HepG2 (cell line): ENCODE measurements around the gene NSUN6. TPM values are rescaled to one million over a fixed set of nuclear protein-coding genes. Genes with fewer than 3 reads are reported as not detected.

ENCODE experiments used
- ATAC-seq: fragments of 200-7000 bp; cut with Tn5 transposase; 3 replicates; pipeline ENCODE4 v1.9.1; 2020; ENCODE audit warnings: mild to moderate bottlenecking, moderate library complexity
- BruUV-seq: library from RNA; stranded (reverse); fragments of 400-500 nt; replicated peaks from 2 replicates; lab custom pipeline; 2021; lab: Mats Ljungman, UMichigan
- CTCF ChIA-PET: fragments of 300-600 bp; formaldehyde crosslinking; extraction: SDS; loops from one replicate; lab custom pipeline; 2021; ENCODE audit warnings: low total read pairs, inconsistent platforms, low intra/inter-chr PET ratio; lab: Yijun Ruan, JAX
- POLR2A ChIA-PET: fragments of 350-600 bp; sonication (Branson Sonifier 250); formaldehyde crosslinking; loops from one replicate; lab custom pipeline; 2020; ENCODE audit warnings: antibody characterized with exemption, inconsistent platforms; lab: Yijun Ruan, JAX
- DNase-seq: peaks from one replicate; pipeline ENCODE4 v3.0.0-alpha.2; 2015; ENCODE audit warnings: low spot score
- FAIRE-seq: peaks from 3 replicates; lab custom pipeline; 2011; peaks lifted over from hg19 to GRCh38; lab: Jason Lieb, UNC
- H2AFZ ChIP-seq: one replicate; pipeline ENCODE4 v1.6.1; 2011; ENCODE audit warnings: low read length, inconsistent platforms
- H3K27ac ChIP-seq: fragments of 300-600 bp; 3 replicates; pipeline ENCODE4 v1.8.0; 2011; ENCODE audit warnings: mixed run types, mild to moderate bottlenecking, mixed read lengths, low read length, inconsistent platforms; ENCODE audit not compliant: insufficient read depth; ENCODE audit errors: extremely low read length
- H3K27me3 ChIP-seq, 2 experiments: fragments of 200-600 bp in 1 of 2; 2 replicates in 1 of 2; 3 replicates in 1 of 2; pipeline versions ENCODE4 v1.6.0 to v1.8.0; 2011; ENCODE audit warnings: low read length in 2 of 2, mild to moderate bottlenecking in 2 of 2, moderate library complexity in 2 of 2, inconsistent platforms in 1 of 2; ENCODE audit not compliant: insufficient read depth in 2 of 2, control insufficient read depth in 1 of 2
- H3K36me3 ChIP-seq, 2 experiments: fragments of 200-600 bp in 1 of 2; replicated peaks in 1 of 2; 2 replicates in 1 of 2; 3 replicates in 1 of 2; pipeline versions ENCODE4 v1.5.1 to v1.8.0; 2011; ENCODE audit warnings: low read length in 2 of 2, inconsistent platforms in 1 of 2; ENCODE audit not compliant: insufficient read depth in 2 of 2, control insufficient read depth in 1 of 2
- H3K4me1 ChIP-seq: 2 replicates; pipeline ENCODE4 v1.5.1; 2012; ENCODE audit warnings: low read length, inconsistent platforms; ENCODE audit not compliant: insufficient read depth
- H3K4me2 ChIP-seq: 2 replicates; pipeline ENCODE4 v1.6.0; 2011; ENCODE audit warnings: low read depth, low read length, inconsistent platforms
- H3K4me3 ChIP-seq, 3 experiments: fragments of 200-600 bp in 1 of 3; sonication (generic), shearing (Covaris generic) in 1 of 3; replicated peaks in 1 of 3; 2 replicates each; pipeline ENCODE4 v1.5.1; 2011 to 2016; ENCODE audit warnings: low read length in 3 of 3, inconsistent platforms in 2 of 3, low read depth in 2 of 3, mild to moderate bottlenecking in 2 of 3, control low read depth in 1 of 3, mixed read lengths in 1 of 3; ENCODE audit not compliant: insufficient read depth in 1 of 3
- H3K79me2 ChIP-seq: one replicate; pipeline ENCODE4 v1.6.1; 2011; ENCODE audit warnings: low read length, inconsistent platforms; ENCODE audit not compliant: insufficient read depth
- H3K9ac ChIP-seq: 2 replicates; pipeline ENCODE4 v1.6.0; 2011; ENCODE audit warnings: mild to moderate bottlenecking, low read depth, low read length, inconsistent platforms; ENCODE audit not compliant: insufficient read depth
- H3K9me3 ChIP-seq: 2 replicates; pipeline ENCODE4 v1.5.1; 2012; ENCODE audit warnings: mild to moderate bottlenecking, low read length
- H4K20me1 ChIP-seq: 2 replicates; pipeline ENCODE4 v1.6.0; 2011; ENCODE audit warnings: inconsistent platforms, mild to moderate bottlenecking, low read length, moderate library complexity; ENCODE audit not compliant: insufficient read depth
- HDAC1 ChIP-seq: sonication (generic); formaldehyde crosslinking; IDR thresholded peaks from 2 replicates; pipeline ENCODE4 v1.5.1; 2020; ENCODE audit warnings: mild to moderate bottlenecking, missing genetic modification reagents
- SKIL ChIP-seq: sonication (generic); formaldehyde crosslinking; IDR thresholded peaks from 2 replicates; pipeline ENCODE4 v1.8.0; 2022; ENCODE audit warnings: missing genetic modification reagents, mild to moderate bottlenecking, moderate library complexity, borderline replicate concordance
- SRSF1 ChIP-seq: fragments of 200-400 bp; formaldehyde crosslinking; optimal IDR thresholded peaks from 2 replicates; pipeline ENCODE3; 2017; ENCODE audit warnings: mild to moderate bottlenecking, low read depth, low read length, moderate library complexity
- ZNF251 ChIP-seq: sonication (generic); formaldehyde crosslinking; IDR thresholded peaks from 2 replicates; pipeline ENCODE4 v1.9.0; 2021; ENCODE audit warnings: mild to moderate bottlenecking, missing genetic modification reagents
- ZSCAN12 ChIP-seq: sonication (generic); formaldehyde crosslinking; IDR thresholded peaks from 2 replicates; pipeline ENCODE4 v1.9.0; 2021; ENCODE audit warnings: mild to moderate bottlenecking, missing genetic modification reagents
- WGBS: methylation state at CpG from one replicate; pipeline ENCODE4 v1.1.6; 2017; ENCODE audit warnings: low lambda C conversion rate; 5-methylcytosine and 5-hydroxymethylcytosine counted together
- in situ Hi-C: cut with HindIII; loops from 2 replicates; pipeline ENCODE4 v1.10.0; 2017; ENCODE audit warnings: low pct_unique_long_range_greater_than_20kb; ENCODE audit not compliant: extremely low pct_ligation_motif_present
- intact Hi-C: fragments of 100-400 bp; cut with micrococcal nuclease; formaldehyde crosslinking; loops from one replicate; pipeline ENCODE4 v1.10.0; 2022; ENCODE audit not compliant: unreplicated experiment
- polyA plus RNA-seq, 8 experiments: library from polyadenylated mRNA; depleted of rRNA in 3 of 8; stranded (reverse) in 7 of 8; unstranded in 1 of 8; fragments of >200 nt; fragmentation: Illumina TruSeq in 4 of 8; extraction: Trizol in 4 of 8; gene quantifications; 2 replicates each; pipeline versions ENCODE4 v1.2.1 to v1.2.3, GENCODE V29; 2011 to 2016; ENCODE audit warnings: low read depth in 4 of 8, missing spikeins in 1 of 8, mixed read lengths in 1 of 8; ENCODE audit not compliant: insufficient read depth in 1 of 8
- total RNA-seq, 5 experiments: library from RNA; depleted of rRNA; stranded (reverse); fragments of >200 nt; fragmentation: Illumina TruSeq; extraction: Trizol; gene quantifications; 2 replicates each; pipeline ENCODE4 v1.2.3, GENCODE V29; 2016; ENCODE audit warnings: low read depth in 1 of 5
- TF ChIP-seq, protein P1 (sequence below): sonication (generic); formaldehyde crosslinking; IDR thresholded peaks from 2 replicates; pipeline ENCODE4; 2020; ENCODE audit warnings: missing genetic modification reagents, mild to moderate bottlenecking, borderline replicate concordance
- TF ChIP-seq, protein P2 (sequence below), 2 experiments: sonication (generic) in 1 of 2; formaldehyde crosslinking in 1 of 2; IDR thresholded peaks; 2 replicates each; pipeline versions ENCODE4 v1.6.1 to v1.9.0; 2014 to 2022; ENCODE audit warnings: antibody characterized with exemption in 1 of 2, borderline replicate concordance in 1 of 2, inconsistent platforms in 1 of 2, low read depth in 1 of 2, missing genetic modification reagents in 1 of 2
- TF ChIP-seq, protein P3 (sequence below), 2 experiments: sonication (generic) in 1 of 2; formaldehyde crosslinking in 1 of 2; IDR thresholded peaks; 2 replicates each; pipeline versions ENCODE4 v1.4.0 to v1.6.1; 2018 to 2020; ENCODE audit warnings: missing genetic modification reagents in 2 of 2, borderline replicate concordance in 1 of 2, low read depth in 1 of 2, mild to moderate bottlenecking in 1 of 2, missing biosample characterization in 1 of 2

The NSUN6 gene
- total and polyA plus RNA-seq, 2 of the 13 experiments (the other 11 are each of a cell fraction or from before 2014, with no cell fraction given), result 17.2 to 19.3 TPM

DNA sequence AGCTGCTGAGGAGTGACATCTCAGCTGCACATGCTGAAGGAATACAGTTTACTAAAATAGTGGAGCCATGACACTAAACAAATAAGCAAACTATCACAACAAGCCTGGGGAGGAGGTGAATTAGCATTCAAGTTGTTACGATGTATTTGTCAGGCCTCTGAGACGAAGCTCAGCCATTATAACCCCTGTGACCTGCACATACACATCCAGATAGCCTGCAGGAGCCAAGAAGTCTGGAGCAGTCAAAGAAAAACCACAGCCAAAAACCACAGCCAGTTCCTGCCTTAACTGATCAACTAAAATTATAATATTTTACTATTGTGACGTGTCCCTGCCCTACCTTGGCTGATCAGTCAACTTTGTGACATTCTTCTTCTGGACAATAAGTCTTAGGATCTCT is 68.6 kb downstream of the NSUN6 start:
- POLR2A ChIA-PET, result no interaction called here
- ATAC-seq, result no peak
- WGBS, result 95% methylated on average over 3 of the region's 3 CpGs
- Histone ChIP-seq H2AFZ (no peak overlapping the region), H3K36me3 (peaks cover 4 to 33% of the 10 kb centered on the region in 2 experiments; a peak in 3 of 5 replicates), H3K79me2 (no peaks in the 10 kb centered on the region), H3K4me3 (no peak overlapping the region), H3K9ac (no peak overlapping the region), H4K20me1 (no peaks in the 10 kb centered on the region), H3K27me3 (no peaks in the 10 kb centered on the region), H3K4me1 (no peaks in the 10 kb centered on the region), H3K27ac (no peak overlapping the region), H3K4me2 (no peak overlapping the region), H3K9me3 (no peaks in the 10 kb centered on the region)
- no TSS peak for BruUV-seq
- no peak for DNase-seq
- FAIRE-seq, result no peak
- in situ Hi-C loops (no loop called here), intact Hi-C loops (no loop called here)
- TF ChIP-seq SKIL (CRISPR knock-in tag) (no peak), ZNF251 (CRISPR knock-in tag) (no peak), ZSCAN12 (no peak), SRSF1 (no peak), HDAC1 (CRISPR knock-in tag) (no peak)
- TF ChIP-seq, protein P1, sequence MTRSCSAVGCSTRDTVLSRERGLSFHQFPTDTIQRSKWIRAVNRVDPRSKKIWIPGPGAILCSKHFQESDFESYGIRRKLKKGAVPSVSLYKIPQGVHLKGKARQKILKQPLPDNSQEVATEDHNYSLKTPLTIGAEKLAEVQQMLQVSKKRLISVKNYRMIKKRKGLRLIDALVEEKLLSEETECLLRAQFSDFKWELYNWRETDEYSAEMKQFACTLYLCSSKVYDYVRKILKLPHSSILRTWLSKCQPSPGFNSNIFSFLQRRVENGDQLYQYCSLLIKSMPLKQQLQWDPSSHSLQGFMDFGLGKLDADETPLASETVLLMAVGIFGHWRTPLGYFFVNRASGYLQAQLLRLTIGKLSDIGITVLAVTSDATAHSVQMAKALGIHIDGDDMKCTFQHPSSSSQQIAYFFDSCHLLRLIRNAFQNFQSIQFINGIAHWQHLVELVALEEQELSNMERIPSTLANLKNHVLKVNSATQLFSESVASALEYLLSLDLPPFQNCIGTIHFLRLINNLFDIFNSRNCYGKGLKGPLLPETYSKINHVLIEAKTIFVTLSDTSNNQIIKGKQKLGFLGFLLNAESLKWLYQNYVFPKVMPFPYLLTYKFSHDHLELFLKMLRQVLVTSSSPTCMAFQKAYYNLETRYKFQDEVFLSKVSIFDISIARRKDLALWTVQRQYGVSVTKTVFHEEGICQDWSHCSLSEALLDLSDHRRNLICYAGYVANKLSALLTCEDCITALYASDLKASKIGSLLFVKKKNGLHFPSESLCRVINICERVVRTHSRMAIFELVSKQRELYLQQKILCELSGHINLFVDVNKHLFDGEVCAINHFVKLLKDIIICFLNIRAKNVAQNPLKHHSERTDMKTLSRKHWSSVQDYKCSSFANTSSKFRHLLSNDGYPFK (CRISPR knock-in tag), result no peak
- TF ChIP-seq, protein P2, sequence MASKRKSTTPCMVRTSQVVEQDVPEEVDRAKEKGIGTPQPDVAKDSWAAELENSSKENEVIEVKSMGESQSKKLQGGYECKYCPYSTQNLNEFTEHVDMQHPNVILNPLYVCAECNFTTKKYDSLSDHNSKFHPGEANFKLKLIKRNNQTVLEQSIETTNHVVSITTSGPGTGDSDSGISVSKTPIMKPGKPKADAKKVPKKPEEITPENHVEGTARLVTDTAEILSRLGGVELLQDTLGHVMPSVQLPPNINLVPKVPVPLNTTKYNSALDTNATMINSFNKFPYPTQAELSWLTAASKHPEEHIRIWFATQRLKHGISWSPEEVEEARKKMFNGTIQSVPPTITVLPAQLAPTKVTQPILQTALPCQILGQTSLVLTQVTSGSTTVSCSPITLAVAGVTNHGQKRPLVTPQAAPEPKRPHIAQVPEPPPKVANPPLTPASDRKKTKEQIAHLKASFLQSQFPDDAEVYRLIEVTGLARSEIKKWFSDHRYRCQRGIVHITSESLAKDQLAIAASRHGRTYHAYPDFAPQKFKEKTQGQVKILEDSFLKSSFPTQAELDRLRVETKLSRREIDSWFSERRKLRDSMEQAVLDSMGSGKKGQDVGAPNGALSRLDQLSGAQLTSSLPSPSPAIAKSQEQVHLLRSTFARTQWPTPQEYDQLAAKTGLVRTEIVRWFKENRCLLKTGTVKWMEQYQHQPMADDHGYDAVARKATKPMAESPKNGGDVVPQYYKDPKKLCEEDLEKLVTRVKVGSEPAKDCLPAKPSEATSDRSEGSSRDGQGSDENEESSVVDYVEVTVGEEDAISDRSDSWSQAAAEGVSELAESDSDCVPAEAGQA (IDR thresholded peaks at IDR 0.05; ENCODE audit: low read depth), result no peak
- TF ChIP-seq, protein P2 (CRISPR knock-in tag; IDR thresholded peaks at IDR 0.05; ENCODE audit: borderline replicate concordance), result no peak
- TF ChIP-seq, protein P3, sequence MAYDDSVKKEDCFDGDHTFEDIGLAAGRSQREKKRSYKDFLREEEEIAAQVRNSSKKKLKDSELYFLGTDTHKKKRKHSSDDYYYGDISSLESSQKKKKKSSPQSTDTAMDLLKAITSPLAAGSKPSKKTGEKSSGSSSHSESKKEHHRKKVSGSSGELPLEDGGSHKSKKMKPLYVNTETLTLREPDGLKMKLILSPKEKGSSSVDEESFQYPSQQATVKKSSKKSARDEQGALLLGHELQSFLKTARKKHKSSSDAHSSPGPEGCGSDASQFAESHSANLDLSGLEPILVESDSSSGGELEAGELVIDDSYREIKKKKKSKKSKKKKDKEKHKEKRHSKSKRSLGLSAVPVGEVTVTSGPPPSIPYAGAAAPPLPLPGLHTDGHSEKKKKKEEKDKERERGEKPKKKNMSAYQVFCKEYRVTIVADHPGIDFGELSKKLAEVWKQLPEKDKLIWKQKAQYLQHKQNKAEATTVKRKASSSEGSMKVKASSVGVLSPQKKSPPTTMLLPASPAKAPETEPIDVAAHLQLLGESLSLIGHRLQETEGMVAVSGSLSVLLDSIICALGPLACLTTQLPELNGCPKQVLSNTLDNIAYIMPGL (CRISPR knock-in tag; IDR thresholded peaks at IDR 0.05; ENCODE audit: borderline replicate concordance in 1 of 2, low read depth in 1 of 2), result no peak
- CTCF ChIA-PET, result no interaction called here
